Measurements from ENCODE around the gene OR51A7.
"Not testable (repeated sequence)": the region's sequence is repeated elsewhere in the genome, so short reads cannot be mapped to it uniquely, and the experiment has no call there.

The OR51A7 gene

GRCh38 chr11:4903484-4903883 lies at the start of gene OR51A7:
Gene OR51A7, plus strand, starts transcription at chr11:4903783. Its CDS starts 3,587 bp downstream, at chr11:4907370.
- no peak for DNase-seq (ENCODE audit: low read depth)

- not testable (repeated sequence) for DNase-seq (ENCODE audit: low read depth)
Measured at GRCh38 chr11:4854286-4854685, 49.3 kb upstream of the OR51A7 start.

GRCh38 chr11:4862447-4863236 lies 40.9 kb upstream of the OR51A7 start:
- no peak for DNase-seq (ENCODE audit: low read depth)

GRCh38 chr11:4863876-4864275 lies 39.7 kb upstream of the OR51A7 start:
- no peak for DNase-seq (ENCODE audit: low read depth)

GRCh38 chr11:4865855-4866254 lies 37.7 kb upstream of the OR51A7 start:
- DNase-seq (ENCODE audit: low read depth) = no peak

- DNase-seq (ENCODE audit: low read depth) = no peak
Measured at GRCh38 chr11:4881188-4881587, 22.4 kb upstream of the OR51A7 start.

GRCh38 chr11:4881860-4882500 lies 21.6 kb upstream of the OR51A7 start, which contains the start of gene OR51T1:
Gene OR51T1, plus strand, starts transcription at chr11:4881900. Its CDS starts 0 bp downstream, at chr11:4881900.
- DNase-seq (ENCODE audit: low read depth) = no peak

- DNase-seq (ENCODE audit: low read depth) = no peak
Measured at GRCh38 chr11:4882543-4882942, 21.0 kb upstream of the OR51A7 start.

- DNase-seq (ENCODE audit: low read depth) = no peak
Measured at GRCh38 chr11:4884361-4884760, 19.2 kb upstream of the OR51A7 start.

GRCh38 chr11:4886186-4886585 lies 17.4 kb upstream of the OR51A7 start:
- DNase-seq (ENCODE audit: low read depth) = no peak

- no peak for DNase-seq (ENCODE audit: low read depth)
Measured at GRCh38 chr11:4887591-4887990, 16.0 kb upstream of the OR51A7 start.

- DNase-seq (ENCODE audit: low read depth) = no peak
Measured at GRCh38 chr11:4890279-4890678, 13.3 kb upstream of the OR51A7 start.

- no peak for DNase-seq (ENCODE audit: low read depth)
Measured at GRCh38 chr11:4891996-4892640, 11.5 kb upstream of the OR51A7 start.

- DNase-seq (ENCODE audit: low read depth) = no peak
Measured at GRCh38 chr11:4916581-4916980, 13.0 kb downstream of the OR51A7 start.

GRCh38 chr11:4919250-4919649 lies 15.7 kb downstream of the OR51A7 start, which contains the start of gene OR51G2:
Gene OR51G2, minus strand, starts transcription at chr11:4919350. Its CDS starts 3,687 bp downstream, at chr11:4915663.
- DNase-seq (ENCODE audit: low read depth) = no peak

- no peak for DNase-seq (ENCODE audit: low read depth)
Measured at GRCh38 chr11:4921796-4922195, 18.2 kb downstream of the OR51A7 start.

GRCh38 chr11:4922304-4922703 lies 18.7 kb downstream of the OR51A7 start:
- no peak for DNase-seq (ENCODE audit: low read depth)

GRCh38 chr11:4924239-4924638 lies 20.7 kb downstream of the OR51A7 start, which contains the start of gene OR51G1:
Gene OR51G1, minus strand, starts transcription at chr11:4924339. Its CDS starts 0 bp downstream, at chr11:4924339.
- DNase-seq (ENCODE audit: low read depth) = no peak

GRCh38 chr11:4926608-4927007 lies 23.0 kb downstream of the OR51A7 start:
- DNase-seq (ENCODE audit: low read depth) = no peak

GRCh38 chr11:4932751-4933150 lies 29.2 kb downstream of the OR51A7 start:
- no peak for DNase-seq (ENCODE audit: low read depth)

GRCh38 chr11:4936745-4937144 lies 33.2 kb downstream of the OR51A7 start:
- no peak for DNase-seq (ENCODE audit: low read depth)

GRCh38 chr11:4947505-4947904 lies 43.9 kb downstream of the OR51A7 start, which contains the start of gene OR51A4:
Gene OR51A4, minus strand, starts transcription at chr11:4947605. Its CDS starts 505 bp downstream, at chr11:4947100.
- DNase-seq (ENCODE audit: low read depth) = no peak

GRCh38 chr11:4955613-4956012 lies 52.0 kb downstream of the OR51A7 start, which contains the start of gene OR51A2:
Gene OR51A2, minus strand, starts transcription at chr11:4955713. Its CDS starts 0 bp downstream, at chr11:4955713.
- not testable (repeated sequence) for DNase-seq (ENCODE audit: low read depth)
